GM19099 (cell line): Measurements from ENCODE around the gene MYRF.

Experiments used
- POLR2A ChIP-seq: IDR thresholded peaks from 3 replicates; pipeline ENCODE4 v1.6.1; 2011; ENCODE audit warnings: low read depth; ENCODE audit not compliant: insufficient read length; ENCODE audit errors: extremely low read depth

The MYRF gene

GRCh38 chr11:61752117-61752924 lies at the start of gene MYRF:
Gene MYRF, plus strand, starts transcription at chr11:61752636. Its CDS starts 109 bp downstream, at chr11:61752745.
- TF ChIP-seq POLR2A: peak; percentile 43

DNA sequence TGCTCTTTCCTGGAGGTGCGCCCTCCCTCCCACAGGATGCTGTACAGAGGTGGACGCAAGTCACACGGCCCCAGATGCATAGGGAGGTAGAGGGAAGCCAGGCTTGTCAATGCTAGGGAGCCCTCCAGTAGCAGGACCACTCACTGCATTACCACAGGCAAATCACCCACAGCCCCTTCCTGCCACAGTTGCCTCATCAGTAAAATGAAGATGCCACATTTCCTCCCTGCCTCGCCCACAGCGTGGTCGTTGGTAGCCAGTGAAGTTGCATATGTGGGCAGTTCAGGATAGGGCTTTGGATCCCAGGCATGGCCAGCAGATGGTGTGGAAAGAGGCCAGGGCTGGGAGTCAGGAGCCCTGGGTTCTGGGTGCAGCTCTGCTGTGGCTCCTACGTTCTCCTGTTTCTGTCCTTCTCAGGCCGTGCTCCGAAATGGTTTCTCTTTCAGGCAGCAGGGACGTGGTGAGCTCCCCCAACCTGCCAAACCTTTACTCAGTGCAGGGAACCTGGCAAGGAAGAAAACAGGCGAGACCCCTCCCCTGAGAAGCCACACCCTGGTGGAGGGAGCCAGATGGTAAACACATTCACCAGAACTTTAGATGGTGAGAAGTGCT lies 49.6 kb upstream of the MYRF start:
- no peak for TF ChIP-seq POLR2A

- no peak for TF ChIP-seq POLR2A
Observed at GRCh38 chr11:61704838-61705237, 47.6 kb upstream of the MYRF start.

GRCh38 chr11:61706452-61707400 lies 45.7 kb upstream of the MYRF start:
- no peak for TF ChIP-seq POLR2A

DNA sequence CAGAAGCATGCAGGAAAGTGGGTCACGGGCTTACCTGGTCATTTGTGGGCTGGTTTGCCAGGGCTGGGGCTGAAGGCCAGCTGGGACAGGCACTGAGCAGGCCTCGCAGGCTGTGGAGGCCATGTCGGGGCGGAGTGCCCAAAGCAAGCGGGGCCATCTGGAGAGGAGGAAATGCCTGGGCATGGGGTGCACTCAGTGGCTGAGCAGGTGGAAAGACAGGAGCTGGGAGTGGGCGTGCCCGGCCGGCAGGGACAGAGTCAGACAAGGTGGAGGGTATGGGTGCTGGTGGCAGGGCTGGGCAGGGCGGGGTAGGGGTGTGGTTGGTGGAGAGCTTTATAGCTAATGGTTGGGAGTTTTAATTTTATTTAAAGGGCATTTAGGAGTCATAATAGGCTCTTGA lies 44.9 kb upstream of the MYRF start:
- no peak for TF ChIP-seq POLR2A

DNA sequence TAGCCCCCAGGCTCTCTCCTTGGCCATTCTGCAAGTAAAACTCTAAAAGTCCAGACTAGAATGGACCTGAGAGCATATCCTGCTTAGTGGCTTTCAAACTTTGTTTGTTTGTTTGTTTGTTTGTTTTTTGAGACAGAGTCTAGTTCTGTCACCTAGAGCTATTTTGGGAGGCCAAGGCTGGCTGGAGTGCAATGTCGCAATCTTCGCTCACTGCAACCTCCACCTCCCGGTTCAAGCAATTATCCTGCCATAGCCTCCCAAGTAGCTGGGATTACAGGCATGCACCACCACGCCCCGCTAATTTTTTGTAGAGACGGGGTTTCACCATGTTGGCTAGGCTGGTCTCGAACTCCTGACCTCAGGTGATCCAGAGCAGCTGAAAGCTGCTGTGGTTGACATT lies 43.3 kb upstream of the MYRF start:
- no peak for TF ChIP-seq POLR2A

DNA sequence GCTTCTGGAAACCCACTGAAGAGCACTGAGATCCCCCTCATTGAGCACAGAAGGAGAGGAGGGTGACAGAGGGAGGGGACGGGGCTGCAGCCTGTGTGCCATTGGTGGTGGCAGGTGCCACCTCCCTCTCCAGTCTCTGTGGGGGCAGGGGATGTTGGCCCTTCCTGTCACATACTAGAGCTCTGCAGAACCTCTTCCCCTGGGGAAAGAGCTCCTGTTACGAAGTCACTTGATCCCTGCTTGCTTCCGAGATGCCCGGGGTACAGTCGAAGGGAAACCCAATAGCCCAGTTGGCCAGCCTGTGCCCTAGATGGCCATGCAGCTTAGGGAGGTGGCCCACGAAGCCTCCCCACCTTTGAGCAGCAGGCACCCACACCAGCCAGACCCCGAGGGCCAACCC lies 42.9 kb upstream of the MYRF start:
- TF ChIP-seq POLR2A: no peak

DNA sequence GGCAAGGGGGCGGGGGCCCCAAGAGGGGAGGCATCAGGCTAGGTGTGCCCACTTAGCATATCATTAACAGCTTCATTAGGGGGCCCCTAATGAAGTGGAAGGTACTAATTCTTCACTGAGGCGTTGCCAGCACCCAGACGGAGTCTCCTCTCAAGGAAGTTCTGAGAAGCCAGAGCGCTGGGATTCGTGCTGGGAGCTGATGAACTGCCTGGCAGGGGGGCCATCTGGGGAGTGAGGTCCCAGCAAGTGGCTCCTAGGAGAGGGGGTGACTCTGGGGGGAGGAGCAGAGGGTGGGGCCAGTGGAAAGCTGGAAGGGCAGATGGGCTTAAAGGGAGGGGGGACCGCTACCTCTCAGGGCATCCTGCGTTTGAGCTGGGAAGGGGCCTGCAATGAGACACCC lies 42.4 kb upstream of the MYRF start:
- TF ChIP-seq POLR2A: no peak

DNA sequence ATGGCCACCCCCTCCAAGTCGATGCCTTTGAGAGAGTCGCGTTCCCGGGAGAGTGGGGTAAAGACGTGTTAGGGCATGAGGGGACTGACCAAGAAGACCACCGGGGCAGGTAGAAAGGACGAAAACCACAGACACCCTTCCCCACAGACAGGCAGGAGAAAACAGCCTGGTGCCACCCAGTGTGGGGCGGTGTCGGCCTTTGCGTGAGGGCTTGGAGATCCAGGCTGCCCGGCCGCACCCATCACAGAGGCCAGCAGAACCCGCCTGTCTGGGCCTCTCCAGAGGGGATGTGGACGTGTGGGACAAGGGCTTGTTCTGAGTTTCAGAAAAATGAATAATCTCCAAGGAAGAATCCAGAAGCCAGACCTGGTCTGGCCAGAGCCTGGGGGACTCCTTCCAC lies 41.4 kb upstream of the MYRF start:
- TF ChIP-seq POLR2A: no peak

- TF ChIP-seq POLR2A: no peak
Observed at GRCh38 chr11:61711498-61711897, 40.9 kb upstream of the MYRF start.

DNA sequence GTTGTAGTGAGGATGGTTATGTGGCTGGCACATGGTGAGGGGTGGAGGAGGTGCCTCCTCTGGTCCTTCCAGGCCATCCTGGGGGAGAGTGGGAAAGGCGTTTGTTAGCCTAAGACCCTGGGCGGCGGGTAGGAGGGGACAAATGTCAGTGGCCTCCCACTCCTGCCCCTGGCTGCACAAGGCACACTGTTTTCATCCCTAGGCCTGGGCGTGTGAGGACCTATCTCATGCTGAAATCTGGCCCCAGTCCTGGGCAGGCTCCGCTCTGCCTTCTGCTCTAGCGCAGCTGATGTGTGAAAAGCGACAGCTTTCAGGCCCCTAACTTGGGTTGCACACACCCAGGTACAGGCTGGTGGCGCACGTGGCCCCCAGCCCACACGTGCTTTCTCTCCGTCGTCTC lies 40.1 kb upstream of the MYRF start:
- no peak for TF ChIP-seq POLR2A

GRCh38 chr11:61712846-61713245 lies 39.6 kb upstream of the MYRF start:
- no peak for TF ChIP-seq POLR2A

GRCh38 chr11:61713464-61713863 lies 39.0 kb upstream of the MYRF start:
- no peak for TF ChIP-seq POLR2A

DNA sequence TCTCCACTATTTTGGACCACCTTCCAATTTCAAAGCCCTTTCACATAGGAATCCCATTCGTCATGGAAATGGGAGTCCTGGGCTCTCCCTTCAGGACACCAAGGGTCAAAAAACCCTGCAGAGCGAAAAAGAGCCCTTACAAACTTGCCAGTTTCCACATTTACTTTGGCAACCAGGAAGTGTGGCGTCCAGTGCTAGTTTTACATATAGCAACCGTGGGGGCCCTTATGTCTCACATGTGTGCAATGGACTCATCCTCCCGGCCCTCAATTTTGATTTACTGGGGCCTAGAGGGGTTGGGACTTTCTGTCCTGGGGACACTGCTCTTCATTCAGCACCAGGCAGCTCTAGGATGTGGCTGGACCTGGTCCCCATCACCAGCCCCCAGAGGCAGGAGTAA lies 38.5 kb upstream of the MYRF start:
- TF ChIP-seq POLR2A: no peak

DNA sequence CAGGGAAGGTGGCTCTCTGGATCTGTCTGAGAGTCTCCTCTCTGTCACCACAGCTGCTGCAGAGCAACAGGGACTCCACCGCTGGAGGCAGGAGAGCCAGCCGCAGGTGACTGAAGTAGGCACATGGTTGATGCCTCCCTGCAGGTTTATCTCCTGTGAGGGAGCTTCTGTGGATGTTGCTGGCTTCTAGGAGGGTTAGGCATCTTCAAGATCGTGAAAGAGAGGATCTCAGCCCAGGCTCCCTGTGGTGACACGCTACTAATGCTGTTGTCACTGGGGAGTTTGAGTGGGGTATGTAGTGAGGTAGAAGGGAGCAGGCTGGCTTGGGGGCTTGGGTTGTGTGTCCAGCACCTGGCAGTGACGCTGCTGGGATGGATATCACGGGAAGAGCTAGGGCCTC lies 38.1 kb upstream of the MYRF start:
- TF ChIP-seq POLR2A: no peak

- no peak for TF ChIP-seq POLR2A
Observed at GRCh38 chr11:61714916-61715315, 37.5 kb upstream of the MYRF start.

DNA sequence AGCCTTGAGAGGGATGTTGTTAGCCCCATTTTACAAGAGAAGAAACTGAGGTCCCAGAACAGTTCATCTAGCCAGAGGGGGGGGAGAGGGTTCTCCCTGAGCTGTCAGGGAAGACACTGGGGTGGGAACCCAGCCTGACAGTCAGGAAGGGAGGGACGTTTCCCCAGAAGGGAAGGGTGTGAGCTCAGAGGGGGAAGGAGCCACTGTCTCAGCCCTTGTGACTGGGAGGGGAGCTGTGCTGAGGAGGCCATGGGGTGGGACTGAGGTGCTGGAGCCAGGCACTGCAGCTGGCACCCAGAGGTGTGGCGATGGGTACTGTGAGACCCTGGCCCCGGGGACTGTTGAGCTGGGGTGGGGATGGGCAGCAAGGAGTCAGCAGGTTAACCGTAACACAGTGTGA lies 36.6 kb upstream of the MYRF start:
- no peak for TF ChIP-seq POLR2A
